ENCODE results near the gene GSTM5.
"Not testable (repeated sequence)": the region's sequence is repeated elsewhere in the genome, so short reads cannot be mapped to it uniquely, and the experiment has no call there.

Gene GSTM5

DNA sequence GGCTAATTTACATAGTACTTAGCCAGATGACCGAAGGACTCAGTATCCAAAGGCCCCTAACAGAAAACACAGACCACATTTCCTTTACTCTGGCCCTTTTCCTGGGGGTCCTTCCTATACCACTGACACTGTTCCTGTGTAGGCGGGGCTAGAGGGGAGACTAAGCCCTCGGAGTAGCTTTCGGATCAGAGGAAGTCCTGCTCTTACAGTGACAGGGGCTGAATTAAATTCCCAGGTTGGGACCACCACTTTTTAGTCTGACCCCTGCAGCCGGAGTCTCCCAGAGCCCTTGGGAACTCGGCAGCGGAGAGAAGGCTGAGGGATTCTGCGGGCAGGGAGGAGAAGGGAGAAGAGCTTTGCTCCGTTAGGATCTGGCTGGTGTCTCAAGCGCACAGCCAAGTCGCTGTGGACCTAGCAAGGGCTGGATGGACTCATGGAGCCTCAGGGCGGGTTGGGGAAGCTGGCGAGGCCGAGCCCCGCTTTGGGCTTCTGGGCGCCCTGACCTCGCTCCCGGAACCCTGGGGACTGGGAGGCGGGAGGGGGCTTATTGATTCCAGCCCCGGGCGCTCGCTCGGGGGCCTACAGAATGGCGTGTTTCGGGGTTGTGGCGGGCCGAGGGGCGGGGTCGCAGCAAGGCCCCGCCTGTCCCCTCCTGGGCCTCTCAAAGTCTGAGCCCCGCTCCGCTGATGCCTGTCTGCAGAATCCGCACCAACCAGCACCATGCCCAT, at the start of gene GSTM5:
Gene GSTM5, plus strand, starts transcription at position 659 of the 728 bp plus-strand sequence. Its CDS starts 62 bp downstream, at position 721.
- in situ Hi-C loops (cut with HindIII; ENCODE audit: low pct_ligation_motif_present, low pct_unique_long_range_greater_than_20kb, low sequenced_read_pairs): not testable (repeated sequence)

DNA sequence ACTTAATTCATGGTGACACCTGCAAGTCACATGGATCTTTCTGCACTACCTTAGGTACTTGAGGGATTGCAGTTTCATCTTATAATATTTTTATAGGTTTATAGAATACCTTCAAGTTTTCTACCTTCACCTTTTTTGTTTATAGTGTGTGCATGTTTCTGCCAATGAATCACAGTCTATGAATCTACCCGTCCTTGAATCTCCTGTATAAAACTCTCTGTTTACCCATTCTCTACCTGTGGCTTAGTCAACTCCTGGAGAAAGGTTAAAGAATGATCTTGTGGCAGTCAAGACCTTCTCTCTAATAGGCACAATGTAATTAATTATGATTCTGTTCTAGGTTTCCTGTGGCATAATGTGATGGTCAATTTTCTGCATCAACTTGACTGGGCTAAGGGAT, 47.4 kb upstream of the GSTM5 start:
- no peak for DNase-seq
- in situ Hi-C loops (cut with HindIII; ENCODE audit: low pct_ligation_motif_present, low pct_unique_long_range_greater_than_20kb, low sequenced_read_pairs): no loop called here

More for the DNA sequence above, at the start of gene GSTM5:
- not testable (repeated sequence) for DNase-seq

DNA sequence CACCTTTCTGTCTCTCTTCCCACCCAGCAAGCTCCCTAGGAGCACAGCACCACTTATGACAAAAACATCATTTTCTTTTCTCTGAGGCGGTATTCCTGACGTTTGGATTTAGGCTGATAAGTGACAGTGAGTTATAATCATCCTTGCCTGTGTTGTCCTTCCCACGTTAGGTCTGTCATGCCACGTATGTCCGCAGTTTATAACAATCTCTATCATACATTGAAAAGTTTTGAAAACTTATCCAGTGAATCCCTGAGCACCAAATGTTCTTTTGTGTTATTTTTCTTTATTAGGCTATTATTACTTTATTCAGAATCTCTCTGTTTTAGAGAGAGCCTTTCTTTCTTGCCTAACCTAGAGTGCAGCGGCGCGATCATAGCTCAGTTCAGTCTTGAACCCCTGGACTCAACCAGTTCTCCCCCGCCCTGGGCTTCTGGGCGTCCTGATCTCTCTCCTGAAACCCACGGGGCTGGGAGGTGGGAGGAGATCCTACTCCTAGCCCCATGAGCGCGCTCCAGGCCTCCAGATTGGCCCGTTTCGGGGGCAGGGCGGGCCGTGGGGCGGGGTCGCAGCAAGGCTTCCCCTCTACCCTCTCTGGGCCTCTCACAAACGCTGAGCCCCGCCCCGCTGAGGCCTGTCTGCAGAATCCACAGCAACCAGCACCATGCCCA, 44.5 kb upstream of the GSTM5 start, which contains the start of gene GSTM2:
Gene GSTM2, plus strand, starts transcription at position 606 of the 671 bp plus-strand sequence. Its CDS starts 59 bp downstream, at position 665.
- in situ Hi-C loops (cut with HindIII; ENCODE audit: low pct_ligation_motif_present, low pct_unique_long_range_greater_than_20kb, low sequenced_read_pairs): no loop called here
- DNase-seq: peak; percentile 81

DNA sequence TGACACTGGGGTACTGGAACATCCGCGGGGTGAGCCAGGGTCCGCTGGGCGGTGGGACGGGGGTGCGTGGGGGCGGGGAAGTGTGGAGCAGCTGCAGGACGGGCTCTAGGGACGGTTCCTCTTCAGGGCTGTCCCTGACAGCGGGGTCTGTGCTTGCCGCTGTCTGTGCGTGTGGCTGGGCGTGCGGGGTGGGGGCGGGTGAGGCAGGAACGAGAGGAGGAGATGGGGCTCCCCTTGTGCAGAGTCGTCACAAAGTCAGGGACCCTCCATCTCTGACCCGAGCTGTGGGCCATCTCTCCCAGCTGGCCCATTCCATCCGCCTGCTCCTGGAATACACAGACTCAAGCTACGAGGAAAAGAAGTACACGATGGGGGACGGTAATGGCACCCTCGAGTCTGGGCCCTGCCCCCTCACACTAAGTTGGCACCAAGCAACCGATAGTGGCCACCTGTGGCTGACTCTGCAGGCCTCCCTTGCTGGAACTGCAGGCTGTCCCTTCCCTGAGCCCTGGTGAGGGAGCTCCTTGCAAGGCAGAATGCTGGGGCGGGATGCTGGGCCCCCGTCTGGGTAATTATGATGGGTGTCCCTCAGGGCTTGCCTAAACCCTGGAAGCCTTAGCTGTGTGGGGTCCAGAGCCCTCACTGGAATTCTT, 43.8 kb upstream of the GSTM5 start:
- in situ Hi-C loops (cut with HindIII; ENCODE audit: low pct_ligation_motif_present, low pct_unique_long_range_greater_than_20kb, low sequenced_read_pairs): no loop called here
- DNase-seq: no peak

DNA sequence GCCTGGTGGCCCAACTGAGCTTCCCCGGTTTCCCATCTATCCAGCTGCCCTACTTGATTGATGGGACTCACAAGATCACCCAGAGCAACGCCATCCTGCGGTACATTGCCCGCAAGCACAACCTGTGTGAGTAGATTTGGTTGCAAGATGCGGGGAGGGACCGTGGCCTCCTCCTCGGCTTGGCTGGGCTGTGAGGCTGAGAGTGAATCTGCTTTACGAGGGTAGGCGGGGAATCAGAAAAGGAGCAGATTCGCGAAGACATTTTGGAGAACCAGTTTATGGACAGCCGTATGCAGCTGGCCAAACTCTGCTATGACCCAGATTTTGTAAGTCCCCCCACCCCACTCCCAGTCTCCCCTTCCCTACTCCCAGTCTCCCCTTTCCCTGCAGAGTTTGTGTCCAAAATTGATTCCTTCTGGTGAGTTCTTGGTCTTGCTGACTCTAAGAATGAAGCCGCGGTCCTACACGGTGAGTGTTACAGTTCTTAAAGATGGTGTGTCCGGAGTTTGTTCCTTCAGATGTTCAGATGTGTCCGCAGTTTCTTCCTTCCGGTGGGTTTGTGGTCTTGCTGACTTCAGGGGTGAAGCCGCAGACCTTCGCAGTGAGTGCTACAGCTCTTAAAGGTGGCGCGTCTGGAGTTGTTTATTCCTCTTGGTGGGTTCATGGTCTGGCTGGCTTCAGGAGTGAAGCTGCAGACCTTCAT, 42.7 kb upstream of the GSTM5 start:
- in situ Hi-C loops (cut with HindIII; ENCODE audit: low pct_ligation_motif_present, low pct_unique_long_range_greater_than_20kb, low sequenced_read_pairs): no loop called here
- no peak for DNase-seq

DNA sequence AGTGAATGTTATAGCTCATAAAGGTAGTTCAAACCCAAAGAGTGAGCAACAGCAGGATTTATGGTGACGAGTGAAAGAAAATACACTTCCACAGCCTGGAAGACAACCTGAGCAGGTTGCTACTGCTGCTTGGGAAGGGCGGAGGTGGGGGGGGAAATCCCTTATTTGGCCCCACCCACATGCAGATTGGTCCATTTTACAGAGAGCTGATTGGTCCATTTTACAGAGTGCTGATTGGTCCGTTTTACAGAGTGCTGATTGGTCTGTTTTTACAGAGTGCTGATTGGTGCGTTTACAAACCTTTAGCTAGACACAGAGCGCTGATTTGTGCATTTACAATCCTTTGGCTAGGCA, 42.1 kb upstream of the GSTM5 start:
- in situ Hi-C loops (cut with HindIII; ENCODE audit: low pct_ligation_motif_present, low pct_unique_long_range_greater_than_20kb, low sequenced_read_pairs); DNase-seq: not testable (repeated sequence)

DNA sequence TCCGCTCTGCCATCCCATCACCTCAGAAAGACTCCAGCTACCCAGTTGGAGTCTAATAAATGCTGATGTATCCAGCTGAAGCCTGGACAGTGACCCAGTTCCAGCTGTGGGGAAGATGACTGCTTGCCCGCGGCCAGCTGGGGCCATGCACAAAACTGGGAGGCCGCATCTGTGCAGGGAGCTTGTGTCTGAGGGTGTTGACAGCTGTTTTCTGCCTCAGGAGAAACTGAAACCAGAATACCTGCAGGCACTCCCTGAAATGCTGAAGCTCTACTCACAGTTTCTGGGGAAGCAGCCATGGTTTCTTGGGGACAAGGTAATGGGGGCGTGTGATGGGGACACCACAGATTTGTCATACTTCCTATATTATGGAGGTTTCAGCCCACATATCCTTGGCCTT, 41.0 kb upstream of the GSTM5 start:
- in situ Hi-C loops (cut with HindIII; ENCODE audit: low pct_ligation_motif_present, low pct_unique_long_range_greater_than_20kb, low sequenced_read_pairs): no loop called here
- DNase-seq: no peak

DNA sequence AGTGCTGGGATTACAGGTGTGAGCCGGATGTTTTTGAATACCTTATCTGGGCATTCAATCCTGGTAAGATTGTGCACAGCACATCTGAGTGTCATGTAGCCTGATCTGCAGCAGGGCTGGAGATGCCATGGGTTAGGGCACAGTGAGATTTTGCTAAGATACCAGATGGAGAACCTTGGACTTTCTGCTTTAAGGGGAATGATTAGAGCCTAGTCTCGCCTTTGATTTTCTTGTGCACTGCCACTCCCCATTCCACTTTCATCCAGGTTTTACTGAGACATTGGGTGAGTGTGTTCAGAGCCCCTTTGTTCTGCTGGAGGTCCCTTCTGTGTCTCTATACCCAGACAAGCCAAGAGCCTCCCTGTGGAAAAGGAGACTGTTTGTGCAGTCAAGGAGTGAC, 38.2 kb upstream of the GSTM5 start:
- in situ Hi-C loops (cut with HindIII; ENCODE audit: low pct_ligation_motif_present, low pct_unique_long_range_greater_than_20kb, low sequenced_read_pairs); DNase-seq: not testable (repeated sequence)

DNA sequence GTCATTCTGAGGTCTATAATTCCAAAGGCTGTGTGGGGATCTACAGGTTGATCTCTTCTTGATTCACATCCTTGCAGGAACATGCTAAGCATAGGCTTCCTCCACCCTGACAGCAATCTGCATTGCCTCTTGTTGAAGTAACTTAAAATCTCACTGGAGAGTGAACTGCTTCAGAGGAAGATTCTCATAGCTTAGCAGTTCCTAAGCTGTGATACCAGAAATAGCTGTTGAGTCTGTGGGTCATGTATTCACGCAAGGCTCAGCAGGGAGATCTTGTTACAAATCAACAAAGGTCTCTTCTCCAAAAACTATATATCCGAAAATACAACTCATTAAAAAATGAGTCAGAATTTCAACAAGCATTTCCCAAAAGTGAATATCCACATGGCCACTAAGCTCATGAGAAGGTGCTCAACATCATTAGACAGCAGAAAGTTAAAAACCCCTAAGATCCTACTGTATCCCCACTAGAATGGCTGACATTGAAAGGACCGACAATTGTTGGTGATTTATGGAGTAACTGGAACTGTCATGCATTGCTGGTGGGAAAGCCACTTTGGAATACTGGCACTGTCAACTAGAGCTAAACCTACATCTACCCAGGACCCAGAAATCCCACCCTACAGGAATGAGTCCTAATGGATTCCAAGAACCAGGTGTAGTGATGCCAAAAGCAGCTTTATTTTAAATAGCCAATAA, 35.2 kb upstream of the GSTM5 start:
- in situ Hi-C loops (cut with HindIII; ENCODE audit: low pct_ligation_motif_present, low pct_unique_long_range_greater_than_20kb, low sequenced_read_pairs); DNase-seq: not testable (repeated sequence)

DNA sequence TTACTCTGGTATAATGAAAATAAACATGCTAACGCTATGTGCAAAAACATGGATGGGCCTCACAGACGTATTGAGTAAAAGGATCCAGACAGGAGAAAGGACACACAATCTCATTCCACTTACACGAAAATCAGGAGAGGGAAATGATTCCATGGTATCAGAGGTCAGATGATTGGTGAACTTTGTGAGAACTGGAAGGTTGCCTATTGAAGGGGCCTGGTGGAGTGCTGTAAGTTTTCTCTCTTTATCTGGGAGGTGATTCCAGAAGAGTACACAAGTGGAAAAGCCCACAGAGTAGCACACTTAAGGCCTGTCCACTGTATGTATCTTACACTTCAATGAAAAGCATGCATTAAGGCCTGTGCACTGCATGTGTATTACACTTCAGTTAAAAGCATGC, 34.6 kb upstream of the GSTM5 start:
- in situ Hi-C loops (cut with HindIII; ENCODE audit: low pct_ligation_motif_present, low pct_unique_long_range_greater_than_20kb, low sequenced_read_pairs): no loop called here
- no peak for DNase-seq

DNA sequence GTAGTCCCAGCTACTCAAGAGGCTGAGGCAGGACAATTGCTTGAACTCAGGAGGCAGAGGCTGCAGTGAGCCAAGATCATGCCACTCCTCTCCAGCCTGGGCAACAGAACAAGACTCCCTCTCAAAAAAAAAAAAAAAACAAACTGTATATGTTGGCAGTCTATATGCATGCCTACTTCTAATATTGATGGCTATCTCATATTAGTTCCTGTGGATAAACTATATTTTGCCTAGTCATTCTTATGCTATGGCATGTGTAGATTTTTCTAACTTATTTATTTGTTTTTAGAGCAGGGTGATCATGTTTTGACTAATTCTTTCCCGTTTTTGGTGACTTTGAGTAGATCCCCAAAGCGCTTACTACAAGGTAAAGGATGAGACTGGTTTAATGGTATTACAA, 33.4 kb upstream of the GSTM5 start:
- DNase-seq; in situ Hi-C loops (cut with HindIII; ENCODE audit: low pct_ligation_motif_present, low pct_unique_long_range_greater_than_20kb, low sequenced_read_pairs): not testable (repeated sequence)

DNA sequence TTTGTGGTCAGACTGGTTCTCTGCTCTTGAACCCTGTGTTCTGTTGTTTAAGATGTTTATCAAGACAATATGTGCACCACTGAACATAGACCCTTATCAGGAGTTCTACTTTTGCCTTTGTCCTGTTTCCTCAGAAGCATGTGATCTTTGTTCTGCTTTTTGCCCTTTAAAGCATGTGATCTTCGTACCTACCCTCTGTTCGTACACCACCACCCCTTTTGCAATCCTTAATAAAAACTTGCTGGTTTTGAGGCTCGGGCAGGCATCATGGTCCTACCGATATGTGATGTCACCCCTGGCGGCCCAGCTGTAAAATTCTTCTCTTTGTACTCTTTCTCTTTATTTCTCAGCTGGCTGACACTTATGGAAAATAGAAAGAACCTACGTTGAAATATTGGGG, 27.3 kb upstream of the GSTM5 start:
- in situ Hi-C loops (cut with HindIII; ENCODE audit: low pct_ligation_motif_present, low pct_unique_long_range_greater_than_20kb, low sequenced_read_pairs); DNase-seq: not testable (repeated sequence)

DNA sequence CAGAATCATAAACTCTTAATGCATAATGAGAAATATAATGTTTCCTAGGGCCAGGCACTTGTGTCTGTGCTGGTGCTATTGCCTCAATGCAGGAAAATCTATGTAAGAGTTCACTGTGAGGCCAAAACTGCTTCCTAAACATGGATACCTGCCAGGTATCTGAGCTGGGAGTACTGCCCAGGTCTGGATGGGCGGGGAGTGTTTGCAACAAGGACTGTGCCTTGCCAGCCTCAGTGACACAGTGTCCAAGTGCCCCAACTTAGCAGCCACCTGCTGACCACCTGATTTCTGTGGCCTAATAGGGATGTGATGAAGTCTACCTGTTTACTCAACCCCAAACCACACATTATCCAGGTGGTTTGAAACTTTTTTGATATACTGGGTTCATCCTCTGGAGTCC, 26.7 kb upstream of the GSTM5 start:
- DNase-seq; in situ Hi-C loops (cut with HindIII; ENCODE audit: low pct_ligation_motif_present, low pct_unique_long_range_greater_than_20kb, low sequenced_read_pairs): not testable (repeated sequence)

DNA sequence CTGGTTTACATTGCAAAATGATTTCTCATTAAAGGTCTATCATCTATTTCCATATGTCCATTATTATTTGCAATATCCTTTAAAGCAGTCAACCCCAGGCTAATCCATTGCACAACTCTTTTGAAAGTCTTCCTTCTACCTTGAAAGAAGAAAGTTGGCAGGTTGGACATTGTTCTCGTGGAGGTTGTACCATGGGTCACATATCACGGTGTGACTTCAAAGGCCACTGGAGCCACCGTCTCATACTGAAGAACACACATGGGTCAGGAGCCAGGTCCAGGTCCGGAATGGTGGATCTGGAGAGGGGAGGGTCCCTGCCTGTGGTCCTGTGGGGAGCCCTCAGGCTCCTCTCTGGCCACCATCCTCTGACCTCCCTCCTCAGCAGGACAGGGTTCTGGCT, 26.2 kb upstream of the GSTM5 start:
- DNase-seq; in situ Hi-C loops (cut with HindIII; ENCODE audit: low pct_ligation_motif_present, low pct_unique_long_range_greater_than_20kb, low sequenced_read_pairs): not testable (repeated sequence)

DNA sequence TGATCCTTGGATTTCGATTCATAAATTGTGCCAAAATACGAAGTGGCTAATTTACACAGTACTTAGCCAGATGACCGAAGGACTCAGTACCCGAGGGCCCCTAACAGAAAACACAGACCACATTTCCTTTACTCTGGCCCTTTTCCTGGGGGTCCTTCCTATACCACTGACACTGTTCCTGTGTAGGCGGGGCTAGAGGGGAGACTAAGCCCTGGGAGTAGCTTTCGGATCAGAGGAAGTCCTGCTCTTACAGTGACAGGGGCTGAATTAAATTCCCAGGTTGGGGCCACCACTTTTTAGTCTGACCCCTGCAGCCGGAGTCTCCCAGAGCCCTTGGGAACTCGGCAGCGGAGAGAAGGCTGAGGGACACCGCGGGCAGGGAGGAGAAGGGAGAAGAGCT, 24.9 kb upstream of the GSTM5 start:
- in situ Hi-C loops (cut with HindIII; ENCODE audit: low pct_ligation_motif_present, low pct_unique_long_range_greater_than_20kb, low sequenced_read_pairs); DNase-seq: not testable (repeated sequence)

DNA sequence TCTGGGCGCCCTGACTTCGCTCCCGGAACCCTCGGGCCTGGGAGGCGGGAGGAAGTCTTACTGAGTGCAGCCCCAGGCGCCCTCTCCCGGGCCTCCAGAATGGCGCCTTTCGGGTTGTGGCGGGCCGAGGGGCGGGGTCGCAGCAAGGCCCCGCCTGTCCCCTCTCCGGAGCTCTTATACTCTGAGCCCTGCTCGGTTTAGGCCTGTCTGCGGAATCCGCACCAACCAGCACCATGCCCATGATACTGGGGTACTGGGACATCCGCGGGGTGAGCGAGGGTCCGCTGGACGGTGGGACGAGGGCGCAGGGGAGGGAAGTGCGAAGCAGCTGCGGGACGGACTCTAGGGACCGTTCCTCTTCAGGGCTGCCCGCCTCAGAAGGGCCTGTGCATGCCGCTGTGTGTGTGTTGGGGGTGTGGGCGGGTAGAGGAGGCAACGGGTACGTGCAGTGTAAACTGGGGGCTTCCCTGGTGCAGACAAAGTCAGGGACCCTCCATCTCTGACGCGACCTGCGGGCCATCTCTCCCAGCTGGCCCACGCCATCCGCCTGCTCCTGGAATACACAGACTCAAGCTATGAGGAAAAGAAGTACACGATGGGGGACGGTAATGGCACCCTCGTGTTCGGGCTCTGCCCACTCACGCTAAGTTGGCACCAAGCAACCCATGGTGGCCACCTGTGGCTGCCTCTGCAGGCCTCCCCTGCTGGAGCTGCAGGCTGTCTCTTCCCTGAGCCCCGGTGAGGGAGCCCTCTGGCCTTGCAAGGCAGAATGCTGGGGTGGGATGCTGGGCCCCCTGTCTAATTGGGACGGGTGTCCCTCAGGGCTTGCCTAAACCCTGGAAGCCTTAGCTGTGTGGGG, 24.2 kb upstream of the GSTM5 start, which contains the start of gene GSTM1:
Gene GSTM1, plus strand, starts transcription at position 177 of the 859 bp plus-strand sequence. Its CDS starts 57 bp downstream, at position 234.
- in situ Hi-C loops (cut with HindIII; ENCODE audit: low pct_ligation_motif_present, low pct_unique_long_range_greater_than_20kb, low sequenced_read_pairs): no loop called here
- DNase-seq: no peak

DNA sequence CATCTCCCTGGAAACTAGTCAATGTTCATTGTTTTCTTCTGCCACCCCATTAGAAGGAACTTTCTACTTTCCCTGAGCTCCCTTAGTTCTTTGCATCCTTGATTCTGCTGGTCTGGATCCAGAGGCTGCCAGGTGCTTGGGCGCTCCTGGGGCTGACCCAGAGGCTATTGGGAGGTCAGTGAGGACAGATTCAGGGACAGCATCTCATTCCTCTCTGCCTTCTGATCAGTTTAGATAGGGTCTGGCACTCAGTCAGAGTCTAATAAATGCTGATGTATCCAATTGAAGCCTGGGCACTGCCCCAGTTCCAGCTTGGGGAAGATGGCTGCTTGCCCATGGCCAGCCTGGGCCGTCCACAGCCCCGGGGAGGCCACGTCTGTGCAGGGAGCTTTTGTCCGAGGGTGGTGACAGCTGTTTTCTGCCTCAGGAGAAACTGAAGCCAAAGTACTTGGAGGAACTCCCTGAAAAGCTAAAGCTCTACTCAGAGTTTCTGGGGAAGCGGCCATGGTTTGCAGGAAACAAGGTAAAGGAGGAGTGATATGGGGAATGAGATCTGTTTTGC, 22.1 kb upstream of the GSTM5 start:
- DNase-seq: no peak
- in situ Hi-C loops (cut with HindIII; ENCODE audit: low pct_ligation_motif_present, low pct_unique_long_range_greater_than_20kb, low sequenced_read_pairs): no loop called here
